Measurements from ENCODE around the gene RRH.
"Not testable (repeated sequence)": the region's sequence is repeated elsewhere in the genome, so short reads cannot be mapped to it uniquely, and the experiment has no call there.

The RRH gene

DNA sequence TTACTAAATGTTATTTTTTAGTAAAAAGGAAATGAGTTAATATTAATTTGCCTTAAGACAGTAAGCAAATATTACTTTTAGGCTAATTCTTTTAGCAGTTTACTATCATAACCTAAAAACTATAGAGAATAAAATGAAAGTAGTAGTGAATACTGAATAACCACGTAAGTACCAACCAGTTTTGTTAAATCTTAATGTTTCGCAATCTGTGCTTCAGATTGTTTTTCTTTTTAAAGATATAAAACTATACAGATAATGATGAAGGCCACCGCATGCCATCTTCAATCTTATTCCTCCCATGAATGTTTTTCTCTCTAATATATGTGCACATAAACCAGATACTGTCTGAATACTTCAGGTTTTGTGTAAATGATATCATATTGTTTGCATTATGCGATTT, 6.0 kb downstream of the RRH start:
- DNase-seq (ENCODE audit: insufficient read length, low spot score) (no peak), FAIRE-seq (no peak)
- TF ChIP-seq, protein P1, sequence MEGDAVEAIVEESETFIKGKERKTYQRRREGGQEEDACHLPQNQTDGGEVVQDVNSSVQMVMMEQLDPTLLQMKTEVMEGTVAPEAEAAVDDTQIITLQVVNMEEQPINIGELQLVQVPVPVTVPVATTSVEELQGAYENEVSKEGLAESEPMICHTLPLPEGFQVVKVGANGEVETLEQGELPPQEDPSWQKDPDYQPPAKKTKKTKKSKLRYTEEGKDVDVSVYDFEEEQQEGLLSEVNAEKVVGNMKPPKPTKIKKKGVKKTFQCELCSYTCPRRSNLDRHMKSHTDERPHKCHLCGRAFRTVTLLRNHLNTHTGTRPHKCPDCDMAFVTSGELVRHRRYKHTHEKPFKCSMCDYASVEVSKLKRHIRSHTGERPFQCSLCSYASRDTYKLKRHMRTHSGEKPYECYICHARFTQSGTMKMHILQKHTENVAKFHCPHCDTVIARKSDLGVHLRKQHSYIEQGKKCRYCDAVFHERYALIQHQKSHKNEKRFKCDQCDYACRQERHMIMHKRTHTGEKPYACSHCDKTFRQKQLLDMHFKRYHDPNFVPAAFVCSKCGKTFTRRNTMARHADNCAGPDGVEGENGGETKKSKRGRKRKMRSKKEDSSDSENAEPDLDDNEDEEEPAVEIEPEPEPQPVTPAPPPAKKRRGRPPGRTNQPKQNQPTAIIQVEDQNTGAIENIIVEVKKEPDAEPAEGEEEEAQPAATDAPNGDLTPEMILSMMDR (IDR thresholded peaks at IDR 0.05; ENCODE audit: insufficient read depth, missing control alignments) = no peak

DNA sequence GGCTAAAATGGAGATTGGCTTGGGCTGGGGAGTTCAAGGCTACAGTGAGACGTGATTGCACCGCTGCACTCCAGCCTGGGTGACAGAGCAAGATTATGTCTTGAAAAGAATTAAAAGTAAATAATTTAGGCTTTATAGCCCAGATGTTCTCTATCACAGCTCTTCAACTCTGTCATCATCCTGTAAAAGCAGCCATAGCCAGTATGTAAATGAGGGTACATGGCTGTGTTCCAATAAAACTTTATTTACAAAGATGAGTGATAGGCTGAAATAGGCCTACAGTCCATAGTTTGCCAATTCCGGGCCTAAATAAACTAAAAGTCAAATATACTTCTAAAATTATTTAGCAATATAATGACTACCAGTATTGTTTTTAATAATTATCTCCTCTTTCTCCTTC, 9.2 kb downstream of the RRH start:
- FAIRE-seq (no peak), DNase-seq (ENCODE audit: insufficient read length, low spot score) (no peak)
- TF ChIP-seq, protein P1 (IDR thresholded peaks at IDR 0.05; ENCODE audit: insufficient read depth, missing control alignments) = no peak

DNA sequence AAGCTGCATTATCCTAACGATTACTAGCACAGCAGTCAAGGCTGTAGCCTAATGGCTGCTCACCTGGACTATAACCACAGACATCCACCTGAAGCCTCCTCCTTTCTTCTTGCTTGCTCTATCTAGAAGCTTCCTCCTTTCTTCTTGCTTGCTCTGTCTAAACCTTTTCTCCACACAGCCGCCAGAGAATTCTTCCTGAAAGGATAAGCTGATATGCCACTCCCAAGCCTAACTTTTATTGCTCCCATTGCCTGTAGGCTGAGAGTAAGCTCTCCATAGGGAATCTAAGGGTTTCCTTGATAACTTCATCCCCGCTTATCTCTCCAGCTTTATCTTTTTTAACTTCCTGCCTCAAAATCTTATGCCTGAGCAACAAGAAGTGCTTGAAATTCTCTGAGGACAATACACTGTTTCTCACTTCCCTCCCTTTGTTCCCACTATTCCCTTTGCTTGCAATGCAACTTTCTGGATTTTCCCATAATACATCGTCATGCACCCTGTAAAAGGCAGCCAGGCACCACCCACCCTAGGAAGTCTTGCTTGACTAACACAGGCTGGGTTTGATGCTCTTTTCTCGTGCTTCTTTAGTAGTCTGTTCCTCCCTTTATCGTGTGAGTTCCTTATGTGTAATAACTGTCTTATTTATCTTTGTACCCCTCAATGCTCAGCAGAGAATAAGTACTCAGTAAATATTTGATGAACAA, 18.8 kb downstream of the RRH start:
- FAIRE-seq (no peak), DNase-seq (ENCODE audit: insufficient read length, low spot score) (no peak)
- TF ChIP-seq, protein P1 (IDR thresholded peaks at IDR 0.05; ENCODE audit: insufficient read depth, missing control alignments) = no peak

DNA sequence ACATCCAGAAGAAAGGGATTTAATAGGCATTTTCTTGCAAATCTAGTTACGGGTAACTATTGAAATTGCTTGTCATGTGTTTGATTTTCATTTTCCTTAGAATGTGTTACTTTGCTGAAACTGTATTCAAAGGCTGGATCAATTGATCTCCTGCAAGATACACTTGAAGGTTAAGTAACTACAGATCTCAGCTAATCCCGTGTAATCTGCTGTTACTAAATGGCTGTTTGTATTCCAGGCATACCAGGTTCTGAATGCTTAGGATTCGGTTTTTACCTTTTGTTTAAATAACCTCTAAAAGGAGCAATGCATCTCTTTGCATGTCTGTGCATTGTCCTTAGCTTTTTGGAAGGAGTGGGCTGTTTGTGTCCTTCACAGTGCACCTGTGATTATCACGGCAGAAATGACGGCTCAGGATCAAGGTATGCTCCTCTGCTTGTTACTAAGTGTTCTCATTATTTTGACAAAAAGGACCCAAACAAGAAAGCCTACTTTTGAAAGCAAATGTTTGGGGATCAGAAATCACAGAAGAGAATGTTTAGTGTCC, 20.2 kb downstream of the RRH start, which contains the start of gene LRIT3:
Gene LRIT3, plus strand, starts transcription at position 212 of the 547 bp plus-strand sequence. Its CDS starts 95 bp downstream, at position 307.
- DNase-seq (ENCODE audit: insufficient read length, low spot score) (no peak), FAIRE-seq (peak; percentile 95)
- TF ChIP-seq, protein P1 (IDR thresholded peaks at IDR 0.05; ENCODE audit: insufficient read depth, missing control alignments) = no peak

DNA sequence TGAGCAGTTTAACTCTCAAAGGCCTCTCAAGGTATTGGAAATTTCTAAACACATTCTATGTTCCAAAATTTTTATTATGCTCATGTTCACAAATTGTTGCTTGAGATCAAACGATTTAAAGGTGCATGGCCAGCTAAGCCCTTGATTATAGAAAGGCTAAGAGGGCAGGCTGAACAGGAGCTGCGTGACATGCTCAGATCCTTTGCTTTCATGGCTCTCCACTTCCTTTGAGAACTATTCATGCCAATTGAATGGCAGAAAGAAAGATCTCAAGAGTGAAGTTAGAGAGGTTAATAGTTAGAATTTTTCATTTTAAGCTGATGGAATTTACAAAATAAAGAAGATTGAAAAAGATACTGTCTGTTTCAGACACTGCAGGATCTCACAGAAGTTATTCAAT, 20.7 kb downstream of the RRH start:
- DNase-seq (ENCODE audit: insufficient read length, low spot score) (no peak), FAIRE-seq (peak; percentile 60)
- TF ChIP-seq, protein P1 (IDR thresholded peaks at IDR 0.05; ENCODE audit: insufficient read depth, missing control alignments) = no peak

DNA sequence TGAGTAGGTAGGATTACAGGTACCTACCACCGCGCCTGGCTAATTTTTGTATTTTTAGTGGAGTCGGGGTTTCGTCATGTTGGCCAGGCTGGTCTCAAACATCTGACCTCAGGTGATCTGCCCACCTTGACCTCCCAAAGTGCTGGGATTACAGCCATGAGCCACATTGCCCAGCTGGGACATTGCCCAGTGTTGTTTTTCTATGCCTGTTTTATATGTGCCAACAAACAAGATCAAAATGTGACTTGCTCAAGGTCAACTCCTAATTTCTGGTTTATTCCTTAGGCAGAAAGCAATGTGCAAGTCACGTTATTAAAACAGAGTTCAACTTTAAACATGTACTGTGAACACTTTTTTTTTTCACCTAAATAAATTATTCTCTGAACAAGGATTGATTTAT, 22.8 kb downstream of the RRH start:
- FAIRE-seq (no peak), DNase-seq (ENCODE audit: insufficient read length, low spot score) (no peak)
- TF ChIP-seq, protein P1 (IDR thresholded peaks at IDR 0.05; ENCODE audit: insufficient read depth, missing control alignments) = no peak

DNA sequence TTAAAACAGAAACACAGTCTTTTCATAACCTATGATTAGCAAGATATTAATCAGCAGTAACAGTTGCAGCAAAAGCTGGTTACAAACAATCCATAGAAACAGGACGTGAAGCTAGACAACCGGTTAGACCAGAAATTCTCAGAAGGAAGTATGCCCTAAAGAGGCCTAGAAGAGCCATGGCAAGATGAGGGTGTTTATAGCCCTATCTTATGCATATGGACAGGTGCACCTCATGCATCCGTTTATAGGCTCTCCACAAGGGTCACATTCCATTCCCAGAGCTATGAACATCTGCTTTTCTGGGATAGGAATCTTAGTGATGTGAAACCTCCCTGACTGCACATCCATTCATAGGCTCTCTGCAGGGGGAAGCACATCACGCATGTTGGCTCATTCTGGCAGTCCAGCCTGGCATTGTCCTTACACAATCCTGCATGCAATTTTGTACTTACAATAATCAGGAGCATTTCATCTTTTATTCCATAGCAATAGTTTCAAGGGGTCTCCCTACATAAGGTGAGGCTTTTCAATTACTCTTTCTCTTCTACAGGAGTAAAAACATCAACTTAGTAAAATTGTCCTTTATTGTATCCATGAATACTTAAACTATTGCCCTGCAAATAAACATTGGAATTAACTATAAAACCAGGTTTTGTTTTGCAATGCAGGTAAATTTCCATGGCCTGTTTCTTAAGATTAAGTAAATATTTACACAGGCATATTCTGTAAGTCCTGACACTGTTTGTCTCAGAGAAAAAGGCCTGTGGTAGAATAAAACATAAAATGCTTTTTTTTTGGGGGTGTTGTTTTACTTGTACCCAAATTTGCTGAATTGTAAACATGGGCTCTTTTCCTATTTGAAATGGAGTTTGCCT, 31.9 kb downstream of the RRH start:
- not testable (repeated sequence) for DNase-seq (ENCODE audit: insufficient read length, low spot score); FAIRE-seq
